Panc1 (cell line): ENCODE results near the gene KIAA0930. TPM values are rescaled to one million over a fixed set of nuclear protein-coding genes. Genes with fewer than 3 reads are reported as not detected.

Experiments used
- ATAC-seq: fragments of 200-7000 bp; cut with Tn5 transposase; 2 replicates; pipeline ENCODE4 v1.9.1; 2020; ENCODE audit warnings: mild to moderate bottlenecking, moderate library complexity
- BruUV-seq: library from RNA; stranded (reverse); fragments of 400-500 nt; replicated peaks from 2 replicates; lab custom pipeline; 2021; lab: Mats Ljungman, UMichigan
- CTCF ChIA-PET: fragments of 300-600 bp; sonication (Branson Sonifier 250); formaldehyde crosslinking; loops from one replicate; lab custom pipeline; 2022; ENCODE audit warnings: antibody characterized with exemption; lab: Charles Lee
- POLR2A ChIA-PET: fragments of 300-600 bp; sonication (Branson Sonifier 250); formaldehyde crosslinking; loops from one replicate; lab custom pipeline; 2022; ENCODE audit warnings: antibody characterized with exemption; lab: Charles Lee
- DNase-seq: peaks from one replicate; pipeline ENCODE4 v3.0.0-alpha.2; 2010; ENCODE audit warnings: low read depth, low spot score
- H3K27ac ChIP-seq: 2 replicates; pipeline ENCODE4 v1.5.1; 2011; ENCODE audit warnings: mild to moderate bottlenecking, low read length, inconsistent platforms
- H3K27me3 ChIP-seq: fragments of 200-500 bp; sonication (Bioruptor generic); 2 replicates; pipeline ENCODE4 v1.6.0; 2014; ENCODE audit warnings: low read length, inconsistent platforms; ENCODE audit not compliant: control insufficient read depth, insufficient read depth
- H3K36me3 ChIP-seq: fragments of 200-500 bp; sonication (Bioruptor generic); 2 replicates; pipeline ENCODE4 v1.5.1; 2014; ENCODE audit warnings: inconsistent platforms, mild to moderate bottlenecking, low read length, moderate library complexity; ENCODE audit not compliant: control insufficient read depth, insufficient read depth
- H3K4me1 ChIP-seq: 2 replicates; pipeline ENCODE4 v1.5.1; 2011; ENCODE audit warnings: inconsistent platforms, mild to moderate bottlenecking, low read length, moderate library complexity; ENCODE audit not compliant: control insufficient read depth, insufficient read depth
- H3K4me3 ChIP-seq, 2 experiments: 2 replicates each; pipeline ENCODE4 v1.5.1; 2011 to 2012; ENCODE audit warnings: low read depth in 2 of 2, low read length in 2 of 2, mild to moderate bottlenecking in 2 of 2, inconsistent platforms in 1 of 2, moderate library complexity in 1 of 2
- H3K9me3 ChIP-seq: fragments of 200-500 bp; sonication (Bioruptor generic); 2 replicates; pipeline ENCODE4 v1.5.1; 2014; ENCODE audit warnings: low read depth, mild to moderate bottlenecking, inconsistent platforms, low read length, moderate library complexity; ENCODE audit not compliant: control insufficient read depth, insufficient read depth
- POLR2AphosphoS5 ChIP-seq: IDR thresholded peaks from 2 replicates; pipeline ENCODE4 v1.6.1; 2012; ENCODE audit warnings: mild to moderate bottlenecking, low read depth, low read length, moderate library complexity
- SIN3A ChIP-seq: IDR thresholded peaks from 2 replicates; pipeline ENCODE4 v1.6.1; 2012; ENCODE audit warnings: low read depth, mild to moderate bottlenecking, low read length, moderate library complexity, borderline replicate concordance; ENCODE audit not compliant: insufficient read depth
- TCF7L2 ChIP-seq: IDR thresholded peaks from 2 replicates; pipeline ENCODE4 v1.6.1; 2011; ENCODE audit warnings: mild to moderate bottlenecking, low read depth, low read length, inconsistent platforms
- in situ Hi-C: cut with HindIII; loops from 2 replicates; pipeline ENCODE4 v1.10.0; 2016; ENCODE audit warnings: low sequenced_read_pairs, low pct_unique_long_range_greater_than_20kb
- intact Hi-C: fragments of 100-400 bp; cut with micrococcal nuclease; formaldehyde crosslinking; loops from one replicate; pipeline ENCODE4 v1.10.0; 2022; ENCODE audit not compliant: unreplicated experiment
- total RNA-seq: library from RNA; stranded (reverse); gene quantifications from one replicate; pipeline ENCODE4 v1.2.1, GENCODE V29; 2021; ENCODE audit not compliant: unreplicated experiment
- TF ChIP-seq, protein P1 (sequence below), 2 experiments: IDR thresholded peaks; 2 replicates each; pipeline ENCODE4 v1.6.1; 2011 to 2012; ENCODE audit warnings: low read depth in 2 of 2, control low read depth in 1 of 2, low read length in 1 of 2, mild to moderate bottlenecking in 1 of 2, moderate library complexity in 1 of 2; ENCODE audit not compliant: insufficient read depth in 1 of 2
- TF ChIP-seq, protein P2 (sequence below): fragments of 450-650 bp; IDR thresholded peaks from 2 replicates; pipeline ENCODE4 v1.5.1; 2017; ENCODE audit warnings: mild to moderate bottlenecking

The KIAA0930 gene
- total RNA-seq, 1 experiment from 2014 or later, result 42.5 TPM

GRCh38 chr22:45218976-45219375 lies 21.7 kb downstream of the KIAA0930 start:
- no peaks in the 10 kb centered on the region for H3K9me3 ChIP-seq
- no peak for DNase-seq
- H3K4me1 ChIP-seq, result peaks cover 11% of the 10 kb centered on the region
- H3K27me3 ChIP-seq, result no peaks in the 10 kb centered on the region
- H3K4me3 ChIP-seq, result no peak overlapping the region
- ChIA-PET CTCF (no interaction called here), POLR2A (no interaction called here)
- no peak for ATAC-seq
- TF ChIP-seq SIN3A (no peak), POLR2AphosphoS5 (no peak), TCF7L2 (no peak)
- TF ChIP-seq, protein P1, sequence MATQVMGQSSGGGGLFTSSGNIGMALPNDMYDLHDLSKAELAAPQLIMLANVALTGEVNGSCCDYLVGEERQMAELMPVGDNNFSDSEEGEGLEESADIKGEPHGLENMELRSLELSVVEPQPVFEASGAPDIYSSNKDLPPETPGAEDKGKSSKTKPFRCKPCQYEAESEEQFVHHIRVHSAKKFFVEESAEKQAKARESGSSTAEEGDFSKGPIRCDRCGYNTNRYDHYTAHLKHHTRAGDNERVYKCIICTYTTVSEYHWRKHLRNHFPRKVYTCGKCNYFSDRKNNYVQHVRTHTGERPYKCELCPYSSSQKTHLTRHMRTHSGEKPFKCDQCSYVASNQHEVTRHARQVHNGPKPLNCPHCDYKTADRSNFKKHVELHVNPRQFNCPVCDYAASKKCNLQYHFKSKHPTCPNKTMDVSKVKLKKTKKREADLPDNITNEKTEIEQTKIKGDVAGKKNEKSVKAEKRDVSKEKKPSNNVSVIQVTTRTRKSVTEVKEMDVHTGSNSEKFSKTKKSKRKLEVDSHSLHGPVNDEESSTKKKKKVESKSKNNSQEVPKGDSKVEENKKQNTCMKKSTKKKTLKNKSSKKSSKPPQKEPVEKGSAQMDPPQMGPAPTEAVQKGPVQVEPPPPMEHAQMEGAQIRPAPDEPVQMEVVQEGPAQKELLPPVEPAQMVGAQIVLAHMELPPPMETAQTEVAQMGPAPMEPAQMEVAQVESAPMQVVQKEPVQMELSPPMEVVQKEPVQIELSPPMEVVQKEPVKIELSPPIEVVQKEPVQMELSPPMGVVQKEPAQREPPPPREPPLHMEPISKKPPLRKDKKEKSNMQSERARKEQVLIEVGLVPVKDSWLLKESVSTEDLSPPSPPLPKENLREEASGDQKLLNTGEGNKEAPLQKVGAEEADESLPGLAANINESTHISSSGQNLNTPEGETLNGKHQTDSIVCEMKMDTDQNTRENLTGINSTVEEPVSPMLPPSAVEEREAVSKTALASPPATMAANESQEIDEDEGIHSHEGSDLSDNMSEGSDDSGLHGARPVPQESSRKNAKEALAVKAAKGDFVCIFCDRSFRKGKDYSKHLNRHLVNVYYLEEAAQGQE (IDR thresholded peaks at IDR 0.05; ENCODE audit: insufficient read depth in 1 of 2, low read depth in 2 of 2, low read length in 1 of 2), result no peak
- TF ChIP-seq, protein P2, sequence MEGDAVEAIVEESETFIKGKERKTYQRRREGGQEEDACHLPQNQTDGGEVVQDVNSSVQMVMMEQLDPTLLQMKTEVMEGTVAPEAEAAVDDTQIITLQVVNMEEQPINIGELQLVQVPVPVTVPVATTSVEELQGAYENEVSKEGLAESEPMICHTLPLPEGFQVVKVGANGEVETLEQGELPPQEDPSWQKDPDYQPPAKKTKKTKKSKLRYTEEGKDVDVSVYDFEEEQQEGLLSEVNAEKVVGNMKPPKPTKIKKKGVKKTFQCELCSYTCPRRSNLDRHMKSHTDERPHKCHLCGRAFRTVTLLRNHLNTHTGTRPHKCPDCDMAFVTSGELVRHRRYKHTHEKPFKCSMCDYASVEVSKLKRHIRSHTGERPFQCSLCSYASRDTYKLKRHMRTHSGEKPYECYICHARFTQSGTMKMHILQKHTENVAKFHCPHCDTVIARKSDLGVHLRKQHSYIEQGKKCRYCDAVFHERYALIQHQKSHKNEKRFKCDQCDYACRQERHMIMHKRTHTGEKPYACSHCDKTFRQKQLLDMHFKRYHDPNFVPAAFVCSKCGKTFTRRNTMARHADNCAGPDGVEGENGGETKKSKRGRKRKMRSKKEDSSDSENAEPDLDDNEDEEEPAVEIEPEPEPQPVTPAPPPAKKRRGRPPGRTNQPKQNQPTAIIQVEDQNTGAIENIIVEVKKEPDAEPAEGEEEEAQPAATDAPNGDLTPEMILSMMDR, result no peak
- BruUV-seq, result no TSS peak
- intact Hi-C loops, result no loop called here
- H3K36me3 ChIP-seq, result no peaks in the 10 kb centered on the region
- in situ Hi-C loops, result no loop called here
- no peak overlapping the region for H3K27ac ChIP-seq

DNA sequence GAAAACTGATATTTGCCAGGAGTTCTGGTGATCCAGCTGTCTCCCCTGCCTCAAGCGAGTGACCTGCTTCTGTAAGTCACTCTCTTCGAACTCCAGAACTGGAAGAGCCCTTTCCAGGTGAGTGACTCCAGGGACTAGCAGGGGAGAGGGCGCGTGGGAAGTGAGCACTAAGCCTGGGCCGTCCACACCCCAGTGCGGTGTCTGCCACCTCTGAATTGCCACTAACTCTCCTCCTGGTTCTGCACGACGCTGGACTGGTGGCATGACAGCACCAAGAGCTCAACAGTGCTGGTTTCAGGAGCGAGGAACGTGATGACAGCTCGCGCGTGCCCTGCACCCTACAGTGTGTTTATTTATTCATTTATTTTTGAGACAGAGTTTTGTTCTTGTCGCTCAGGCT lies 22.9 kb downstream of the KIAA0930 start:
- Histone ChIP-seq H3K4me3 (no peak overlapping the region), H3K9me3 (no peaks in the 10 kb centered on the region), H3K4me1 (peaks cover 16% of the 10 kb centered on the region), H3K27me3 (no peaks in the 10 kb centered on the region), H3K27ac (no peak overlapping the region), H3K36me3 (no peaks in the 10 kb centered on the region)
- ATAC-seq (no peak), DNase-seq (no peak)
- BruUV-seq, result no TSS peak
- TF ChIP-seq, protein P1 (IDR thresholded peaks at IDR 0.05; ENCODE audit: insufficient read depth in 1 of 2, low read depth in 2 of 2, low read length in 1 of 2), result no peak
- TF ChIP-seq POLR2AphosphoS5 (no peak), TCF7L2 (no peak), SIN3A (no peak)
- TF ChIP-seq, protein P2, result no peak
- POLR2A ChIA-PET, result no interaction called here
- CTCF ChIA-PET, result no interaction called here
- intact Hi-C loops (no loop called here), in situ Hi-C loops (no loop called here)
